ENCODE results near the gene ANKRD31. TPM values are rescaled to one million over a fixed set of nuclear protein-coding genes. Genes with fewer than 3 reads are reported as not detected.
A peak's percentile ranks its signal among the peaks of the same experiment; 100 is the strongest.

Gene ANKRD31
- total RNA-seq, 4 donors from 2014 or later, result under 0.01 to 0.11 (median 0.03) TPM

- TF ChIP-seq, protein P1, sequence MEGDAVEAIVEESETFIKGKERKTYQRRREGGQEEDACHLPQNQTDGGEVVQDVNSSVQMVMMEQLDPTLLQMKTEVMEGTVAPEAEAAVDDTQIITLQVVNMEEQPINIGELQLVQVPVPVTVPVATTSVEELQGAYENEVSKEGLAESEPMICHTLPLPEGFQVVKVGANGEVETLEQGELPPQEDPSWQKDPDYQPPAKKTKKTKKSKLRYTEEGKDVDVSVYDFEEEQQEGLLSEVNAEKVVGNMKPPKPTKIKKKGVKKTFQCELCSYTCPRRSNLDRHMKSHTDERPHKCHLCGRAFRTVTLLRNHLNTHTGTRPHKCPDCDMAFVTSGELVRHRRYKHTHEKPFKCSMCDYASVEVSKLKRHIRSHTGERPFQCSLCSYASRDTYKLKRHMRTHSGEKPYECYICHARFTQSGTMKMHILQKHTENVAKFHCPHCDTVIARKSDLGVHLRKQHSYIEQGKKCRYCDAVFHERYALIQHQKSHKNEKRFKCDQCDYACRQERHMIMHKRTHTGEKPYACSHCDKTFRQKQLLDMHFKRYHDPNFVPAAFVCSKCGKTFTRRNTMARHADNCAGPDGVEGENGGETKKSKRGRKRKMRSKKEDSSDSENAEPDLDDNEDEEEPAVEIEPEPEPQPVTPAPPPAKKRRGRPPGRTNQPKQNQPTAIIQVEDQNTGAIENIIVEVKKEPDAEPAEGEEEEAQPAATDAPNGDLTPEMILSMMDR (IDR thresholded peaks at IDR 0.05), result no peak
- TF ChIP-seq POLR2AphosphoS5 (IDR thresholded peaks at IDR 0.05), result no peak
- Histone ChIP-seq H3K9me3 (no peaks in the 10 kb centered on the region), H3K27me3 (no peaks in the 10 kb centered on the region), H3K27ac (replicated peaks in 1 of 4) (peak overlapping the region; percentile 95 to 97 (median 96)), H3K4me3 (peak overlapping the region; percentile 77 to 94 (median 84)), H3K36me3 (no peaks in the 10 kb centered on the region), H3K4me1 (peaks cover 17 to 53% (median 47%) of the 10 kb centered on the region in 4 donors)
- intact Hi-C loops (cut with DNase I), result loop anchor here (5.0 to 10.0 kb wide), 5 partner anchors 102 to 630 kb away; partner anchors contain the start of genes ANKRD31, GFM2 and NSA2
- DNase-seq (ENCODE audit: extremely low spot score), result no peak
- 38% methylated on average over 15 of the region's 28 CpGs for WGBS
These were observed 182.3 kb downstream of the ANKRD31 start for GRCh38 chr5:75054134-75054930.

- TF ChIP-seq, protein P1 (IDR thresholded peaks at IDR 0.05), result peak in 2 of 3 experiments; percentile 17 to 23
- TF ChIP-seq EP300 (IDR thresholded peaks at IDR 0.05), result no peak
- TF ChIP-seq POLR2AphosphoS5 (IDR thresholded peaks at IDR 0.05), result peak; percentile 56 to 84
- peak; percentile 21 for TF ChIP-seq POLR2A (IDR thresholded peaks at IDR 0.05; ENCODE audit: low read depth)
- H3K36me3 ChIP-seq, result no peaks in the 10 kb centered on the region
- intact Hi-C loops (cut with DNase I), result loop anchor here (5.0 to 10.0 kb wide), 5 partner anchors 101 to 631 kb away; partner anchors contain the start of genes ANKRD31, GFM2 and NSA2
- no peaks in the 10 kb centered on the region for H3K9me3 ChIP-seq
- peak overlapping the region; percentile 95 to 97 (median 96) for H3K27ac ChIP-seq (replicated peaks in 1 of 4)
- WGBS, result 0% methylated on average over 22 of the region's 95 CpGs
- DNase-seq (ENCODE audit: extremely low spot score), result no peak
- peak overlapping the region; percentile 77 to 94 (median 84) for H3K4me3 ChIP-seq
- peaks cover 17 to 58% (median 53%) of the 10 kb centered on the region in 4 donors for H3K4me1 ChIP-seq
- no peaks in the 10 kb centered on the region for H3K27me3 ChIP-seq
These were observed 183.2 kb downstream of the ANKRD31 start for GRCh38 chr5:75053304-75054133.

DNA sequence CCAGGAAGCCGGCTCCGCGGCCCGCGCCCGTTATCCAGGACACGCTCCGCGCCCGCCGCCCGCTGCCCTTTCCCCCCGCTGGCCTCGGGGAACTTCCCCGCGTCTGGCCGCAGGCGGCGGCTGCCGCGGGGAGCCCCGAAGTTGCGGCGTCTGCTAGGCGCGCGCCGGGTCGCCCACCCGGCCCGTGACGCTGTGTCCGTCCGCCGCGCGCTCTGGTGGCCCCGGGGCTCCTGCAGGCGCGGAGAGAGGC is 183.7 kb downstream of the ANKRD31 start:
- Histone ChIP-seq H3K9me3 (no peaks in the 10 kb centered on the region), H3K4me3 (peak overlapping the region; percentile 77 to 94 (median 84)), H3K36me3 (no peaks in the 10 kb centered on the region), H3K4me1 (peaks cover 17 to 64% (median 59%) of the 10 kb centered on the region in 4 donors), H3K27ac (replicated peaks in 1 of 4) (peak overlapping the region; percentile 95 to 97 (median 96)), H3K27me3 (no peaks in the 10 kb centered on the region)
- no peak for TF ChIP-seq POLR2AphosphoS5 (IDR thresholded peaks at IDR 0.05)
- TF ChIP-seq EP300 (IDR thresholded peaks at IDR 0.05), result no peak
- TF ChIP-seq POLR2A (IDR thresholded peaks at IDR 0.05; ENCODE audit: low read depth), result no peak
- TF ChIP-seq, protein P1 (IDR thresholded peaks at IDR 0.05), result no peak
- no peak for DNase-seq (ENCODE audit: extremely low spot score)
- 0% methylated on average over 1 of the region's 40 CpGs for WGBS
- intact Hi-C loops (cut with DNase I), result loop anchor here (5.0 to 10.0 kb wide), 5 partner anchors 101 to 632 kb away; partner anchors contain the start of genes ANKRD31, GFM2 and NSA2

DNA sequence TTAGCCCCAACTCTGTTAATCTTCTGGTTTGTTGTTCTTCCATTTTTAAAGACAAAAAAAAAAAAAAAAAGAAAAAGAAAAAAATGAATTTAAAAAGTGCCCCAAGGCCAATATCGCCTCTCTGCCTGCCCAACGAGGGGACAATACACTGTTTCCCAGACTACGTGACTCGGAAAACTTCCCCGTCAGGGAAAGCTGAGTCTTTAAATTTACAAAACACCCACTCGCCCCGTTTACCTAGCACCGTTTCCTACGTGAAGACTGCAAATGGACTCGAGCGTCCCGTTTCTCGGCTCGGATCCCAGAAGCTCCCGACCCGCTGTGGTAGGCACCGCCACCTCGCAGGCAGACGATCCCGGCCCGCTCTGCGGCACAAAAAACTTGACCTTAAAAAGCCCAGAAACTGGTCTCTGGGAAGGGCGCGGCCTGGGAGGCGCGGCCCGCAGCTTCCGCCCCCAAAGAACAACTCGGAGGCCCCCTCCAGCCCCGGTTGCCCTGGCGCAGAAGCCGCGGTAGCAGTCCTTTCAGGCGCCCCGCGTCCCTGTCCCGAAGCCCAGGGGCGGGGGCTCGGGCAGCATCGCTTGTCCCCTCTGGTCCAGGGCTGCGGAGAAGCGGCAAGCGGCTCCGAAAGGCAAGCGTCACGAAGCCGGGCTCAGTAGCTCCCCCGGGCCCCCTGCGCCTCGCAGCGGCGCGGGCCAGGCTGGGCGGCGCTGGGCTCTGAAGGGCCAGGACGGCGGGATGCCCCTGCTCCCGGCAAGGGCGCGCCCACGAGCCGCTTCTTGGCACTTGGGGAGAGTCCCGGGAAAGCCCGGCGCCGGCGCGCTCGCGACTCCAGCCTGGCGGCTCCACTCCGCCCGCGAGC is 184.3 kb downstream of the ANKRD31 start, which contains the start of gene GCNT4:
GCNT4 (minus strand) TSS at position 367 of the 862 bp plus-strand sequence. CDS start 22,521 bp downstream, outside the sequence.
- intact Hi-C loops (cut with DNase I), result loop anchor here (5.0 to 10.0 kb wide), 5 partner anchors 100 to 632 kb away; partner anchors contain the start of genes ANKRD31, GFM2 and NSA2
- 2% methylated on average over 14 of the region's 74 CpGs for WGBS
- Histone ChIP-seq H3K27me3 (no peaks in the 10 kb centered on the region), H3K36me3 (no peaks in the 10 kb centered on the region), H3K4me1 (peaks cover 17 to 69% (median 63%) of the 10 kb centered on the region in 4 donors), H3K4me3 (peak within 1 kb of the TSS; percentile 77 to 94 (median 84)), H3K27ac (replicated peaks in 1 of 4) (peak within 1 kb of the TSS; percentile 95 to 97 (median 96)), H3K9me3 (no peaks in the 10 kb centered on the region)
- no peak for TF ChIP-seq EP300 (IDR thresholded peaks at IDR 0.05)
- TF ChIP-seq, protein P1 (IDR thresholded peaks at IDR 0.05), result no peak
- TF ChIP-seq POLR2AphosphoS5 (IDR thresholded peaks at IDR 0.05), result peak; percentile 36 to 65
- DNase-seq (ENCODE audit: extremely low spot score), result no peak

Measured in esophagus muscularis mucosa (tissue), 4 donors.